ENCODE results near the gene HOXC4.
A peak's percentile ranks its signal among the peaks of the same experiment; 100 is the strongest.

HOXC4 gene

DNA sequence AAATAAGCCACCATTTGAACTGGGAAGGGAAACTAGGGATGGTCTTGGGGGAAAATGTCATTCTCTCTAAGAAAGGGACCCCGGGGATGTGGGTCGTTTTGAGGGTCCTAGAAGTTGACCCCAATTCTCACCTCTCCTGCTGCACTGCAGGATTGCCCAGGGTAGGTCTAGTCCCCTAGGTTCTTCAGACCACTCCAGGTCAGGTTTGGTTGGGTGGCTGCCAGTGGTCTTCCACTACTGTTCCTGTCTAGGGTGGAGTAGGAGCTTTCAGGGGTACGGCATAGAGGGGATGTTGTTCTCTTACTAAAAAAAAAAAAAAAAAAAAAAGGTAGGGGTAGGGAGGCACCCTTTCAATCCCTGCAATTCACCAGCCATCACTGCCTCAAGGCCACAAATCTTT is 37.6 kb upstream of the HOXC4 start:
- DNase-seq = no peak

DNA sequence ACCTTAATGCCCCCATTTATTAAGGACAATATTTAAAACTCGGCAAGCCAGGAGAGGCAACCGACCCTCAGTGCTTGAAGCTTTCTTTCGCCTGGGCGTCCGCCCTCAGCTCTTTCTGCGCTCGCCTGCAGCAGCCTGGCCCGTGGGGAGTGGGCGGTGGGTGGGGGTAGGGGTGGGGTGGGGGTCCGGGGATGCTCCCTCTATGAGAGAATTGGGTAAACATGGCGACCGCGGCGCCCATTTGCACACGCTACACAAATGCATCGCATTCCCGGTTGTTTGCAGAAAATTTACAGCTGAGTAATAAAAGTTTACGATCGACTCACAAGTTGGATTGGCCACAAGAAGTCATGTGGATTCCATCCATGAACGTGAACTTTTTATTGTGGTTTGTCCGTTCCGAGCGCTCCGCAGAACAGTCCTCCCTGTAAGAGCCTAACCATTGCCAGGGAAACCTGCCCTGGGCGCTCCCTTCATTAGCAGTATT is 37.1 kb upstream of the HOXC4 start:
- DNase-seq = no peak

DNA sequence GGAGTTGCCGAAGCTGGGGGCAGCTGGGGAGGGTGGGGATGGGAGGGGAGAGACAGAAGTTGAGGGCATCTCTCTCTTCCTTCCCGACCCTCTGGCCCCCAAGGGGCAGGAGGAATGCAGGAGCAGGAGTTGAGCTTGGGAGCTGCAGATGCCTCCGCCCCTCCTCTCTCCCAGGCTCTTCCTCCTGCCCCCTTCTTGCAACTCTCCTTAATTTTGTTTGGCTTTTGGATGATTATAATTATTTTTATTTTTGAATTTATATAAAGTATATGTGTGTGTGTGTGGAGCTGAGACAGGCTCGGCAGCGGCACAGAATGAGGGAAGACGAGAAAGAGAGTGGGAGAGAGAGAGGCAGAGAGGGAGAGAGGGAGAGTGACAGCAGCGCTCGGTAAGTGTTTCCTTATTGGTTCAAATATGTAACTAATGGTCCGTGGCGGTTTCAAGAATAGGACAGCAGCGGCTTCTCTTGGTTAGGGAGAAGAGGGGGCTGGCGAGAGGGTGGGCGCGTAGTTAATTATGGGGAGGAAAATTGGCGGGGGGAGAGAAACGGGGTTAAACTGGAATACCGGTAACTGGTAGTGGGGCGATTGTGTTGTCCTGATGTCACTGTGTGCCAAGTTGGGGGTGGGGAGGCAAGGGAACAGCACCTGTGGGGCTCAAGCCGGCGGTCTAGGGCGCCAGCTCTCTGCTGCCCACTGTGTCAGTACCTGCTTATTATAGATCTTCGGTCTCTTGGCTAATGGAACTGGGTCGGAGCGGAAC is 36.4 kb upstream of the HOXC4 start:
- no peak for DNase-seq

DNA sequence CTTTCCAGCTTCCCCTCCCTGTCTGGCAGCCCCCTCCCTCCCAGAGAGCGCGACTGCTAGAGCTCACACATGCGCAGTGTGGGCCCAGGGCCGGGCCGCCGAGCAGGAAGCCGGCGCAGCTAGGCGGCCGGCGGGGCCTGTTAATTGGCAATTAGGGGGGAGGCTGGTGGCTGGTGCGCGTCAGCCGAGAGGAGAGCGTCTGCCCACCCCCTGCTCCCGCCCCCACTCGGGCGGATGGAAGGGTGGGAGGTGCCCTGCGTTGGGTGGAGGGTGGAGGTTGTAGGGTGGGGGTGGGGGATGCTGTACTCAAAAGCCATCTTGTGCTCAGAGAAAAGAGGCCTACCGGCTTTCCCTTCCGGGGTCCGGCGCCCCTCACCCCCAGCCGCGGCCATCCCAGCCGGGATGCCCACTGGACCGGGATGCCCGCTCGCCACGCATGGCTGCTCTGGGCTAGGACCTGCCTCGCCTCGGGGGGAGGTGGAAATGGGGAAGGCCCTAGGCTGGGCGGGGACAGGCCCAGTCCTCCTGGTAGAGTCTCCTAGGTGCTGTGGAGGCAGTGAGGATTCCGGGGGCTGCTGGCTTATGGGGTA is 35.7 kb upstream of the HOXC4 start:
- peak; percentile 55 for DNase-seq

DNA sequence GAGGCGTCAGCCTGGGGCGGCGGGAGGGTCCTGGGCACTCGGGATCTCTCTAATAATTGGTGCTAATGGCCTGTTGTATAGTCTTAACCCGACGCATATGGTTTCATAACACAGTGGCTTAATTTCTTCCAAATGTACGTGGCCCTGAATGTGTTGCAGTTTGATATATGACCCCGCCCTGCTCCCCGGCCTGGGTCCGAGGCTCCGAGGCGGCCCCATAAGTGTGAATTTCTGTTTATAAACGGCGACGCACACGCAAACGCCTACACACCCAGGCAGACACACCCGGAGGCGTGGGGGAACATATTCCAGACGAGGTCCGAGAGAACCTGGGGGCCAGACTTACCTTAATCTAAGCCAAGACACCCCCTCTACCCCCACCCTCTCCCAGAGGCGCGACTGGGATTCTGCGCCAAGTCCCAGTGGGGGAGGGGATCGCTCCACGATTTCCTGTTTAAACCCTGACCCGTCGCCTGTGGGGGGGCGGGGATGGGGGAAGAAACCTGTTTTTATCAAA is 35.1 kb upstream of the HOXC4 start:
- DNase-seq = no peak

DNA sequence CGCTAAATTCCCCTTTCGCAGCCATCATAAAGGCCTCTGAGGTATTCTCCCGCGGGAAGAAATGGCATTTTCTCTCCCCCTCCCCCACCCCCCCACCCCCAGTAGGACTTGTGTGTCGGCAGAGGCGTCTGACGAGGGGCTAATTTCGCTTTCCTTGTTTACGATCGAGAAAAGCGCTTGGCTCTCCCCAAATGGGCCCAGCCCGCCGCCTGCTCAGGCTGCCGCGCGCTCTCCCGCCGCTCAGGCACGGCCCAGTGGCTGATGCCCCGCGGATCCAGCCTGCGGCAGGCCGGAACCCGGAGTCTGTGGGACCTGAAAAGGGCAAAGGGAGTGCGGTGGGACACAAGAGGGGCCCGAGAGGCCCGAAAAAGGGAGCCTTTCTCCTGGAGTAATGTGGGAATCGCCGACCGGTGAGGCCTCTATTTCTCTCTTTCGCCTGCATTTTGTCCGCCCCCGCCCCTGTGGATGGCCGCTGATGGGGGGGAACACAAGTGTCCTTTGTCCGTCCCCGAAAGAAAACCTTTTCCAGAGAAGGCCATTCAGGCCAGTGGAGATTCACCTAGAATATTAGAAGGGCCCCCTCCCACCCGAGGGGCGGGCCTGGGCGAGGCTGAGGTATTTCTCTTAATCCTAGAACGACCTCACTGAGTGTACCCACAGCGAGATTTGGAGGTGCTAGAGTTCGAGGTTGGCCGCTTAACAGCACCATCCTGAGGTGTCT is 34.4 kb upstream of the HOXC4 start:
- no peak for DNase-seq

DNA sequence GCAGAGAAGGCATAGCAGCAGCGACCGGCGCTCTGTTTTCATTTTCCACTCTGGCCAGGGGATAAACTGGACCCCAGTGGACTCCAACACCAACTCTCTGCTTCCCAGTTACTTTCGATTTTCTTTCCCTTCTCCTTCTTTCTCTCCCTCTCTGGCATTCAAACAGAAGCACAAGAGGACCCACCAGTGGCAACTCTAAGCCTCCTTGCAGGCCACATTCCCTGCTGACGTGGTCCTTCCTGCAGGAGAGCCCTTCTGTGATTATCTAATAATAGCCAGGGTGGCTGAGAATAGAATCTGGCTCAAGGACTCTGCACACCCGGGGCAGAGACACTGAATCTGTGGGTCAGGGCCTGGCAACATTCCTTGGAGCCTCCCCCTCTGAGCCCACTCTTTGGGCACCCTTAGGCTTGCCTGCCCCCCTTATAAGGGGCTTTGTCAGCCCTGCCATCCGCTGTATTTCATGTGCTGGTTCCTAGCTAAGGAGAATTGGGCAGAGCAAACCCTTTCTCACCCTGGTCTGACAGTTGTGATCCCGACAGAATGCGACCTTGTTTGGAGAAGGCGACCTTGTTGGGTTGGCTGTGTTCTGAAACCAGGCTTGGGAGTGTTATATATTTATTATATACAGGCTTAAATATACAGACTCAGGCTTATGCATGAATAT is 33.6 kb upstream of the HOXC4 start:
- no peak for DNase-seq

DNA sequence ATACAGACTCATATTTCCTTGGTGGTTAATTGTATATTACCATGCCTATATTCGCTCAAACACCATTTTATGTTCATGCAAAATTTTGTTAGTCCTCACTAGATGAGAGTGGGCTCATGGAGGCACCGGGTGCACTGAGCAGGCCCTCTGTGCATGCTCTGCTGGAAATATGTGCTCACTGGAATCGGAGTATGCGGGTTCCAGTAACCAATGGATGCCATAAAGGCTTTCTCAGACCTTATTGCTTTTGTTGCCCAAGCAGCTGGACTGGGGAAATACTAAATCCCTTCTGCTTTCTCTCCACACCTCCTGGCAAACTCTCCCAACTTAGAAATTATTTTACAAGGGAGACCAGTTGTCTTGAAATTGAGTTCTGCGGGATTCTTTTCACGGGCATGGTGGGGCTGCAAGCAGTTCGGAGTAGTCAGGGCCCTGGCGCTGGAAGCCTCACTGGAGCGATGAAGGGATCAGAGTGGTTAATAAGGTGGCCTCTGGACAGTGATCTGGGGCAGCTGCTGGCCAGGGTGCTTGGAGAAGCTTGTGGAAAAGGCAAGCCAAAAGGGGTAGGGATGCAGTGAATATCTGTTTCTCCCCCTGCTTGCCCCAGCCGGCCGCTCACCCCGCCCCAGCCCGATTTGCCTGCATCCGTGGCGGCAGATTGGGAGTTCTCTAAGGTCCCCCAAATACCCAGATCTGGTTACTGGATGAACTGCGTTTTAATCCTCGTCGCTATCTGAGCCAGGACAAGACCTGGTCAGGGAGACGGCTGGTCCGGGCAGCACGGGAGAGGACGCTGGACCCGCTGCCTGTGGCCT is 32.8 kb upstream of the HOXC4 start:
- DNase-seq = no peak

DNA sequence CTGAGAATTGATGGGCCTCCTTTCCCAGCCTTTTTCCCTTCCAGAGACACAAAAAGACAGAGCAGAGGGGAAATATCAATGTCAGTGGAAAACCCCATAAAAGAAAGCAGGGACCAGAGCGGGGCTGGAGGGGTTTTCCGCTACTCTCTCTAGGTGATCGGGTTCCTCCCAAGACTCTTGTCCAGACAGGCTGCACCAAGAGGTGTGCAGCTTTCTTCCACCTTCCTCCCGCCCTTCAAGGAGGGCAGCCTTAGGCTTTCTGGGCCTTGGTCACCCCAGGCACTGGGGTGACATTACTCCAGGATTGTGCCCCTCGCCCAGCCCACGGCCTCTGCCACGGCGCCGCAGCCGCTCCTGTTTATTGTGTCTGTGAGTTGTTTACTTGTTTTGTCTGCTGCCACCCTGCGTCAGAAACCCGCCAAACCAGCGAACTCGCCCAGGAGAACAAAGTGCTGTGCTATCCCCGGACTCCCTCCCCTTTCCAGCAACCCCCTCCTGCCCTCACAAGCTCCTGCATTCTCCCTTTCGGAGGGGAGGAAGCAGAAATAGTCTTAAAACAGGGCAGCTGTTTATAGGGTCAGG is 32.1 kb upstream of the HOXC4 start:
- DNase-seq = no peak

DNA sequence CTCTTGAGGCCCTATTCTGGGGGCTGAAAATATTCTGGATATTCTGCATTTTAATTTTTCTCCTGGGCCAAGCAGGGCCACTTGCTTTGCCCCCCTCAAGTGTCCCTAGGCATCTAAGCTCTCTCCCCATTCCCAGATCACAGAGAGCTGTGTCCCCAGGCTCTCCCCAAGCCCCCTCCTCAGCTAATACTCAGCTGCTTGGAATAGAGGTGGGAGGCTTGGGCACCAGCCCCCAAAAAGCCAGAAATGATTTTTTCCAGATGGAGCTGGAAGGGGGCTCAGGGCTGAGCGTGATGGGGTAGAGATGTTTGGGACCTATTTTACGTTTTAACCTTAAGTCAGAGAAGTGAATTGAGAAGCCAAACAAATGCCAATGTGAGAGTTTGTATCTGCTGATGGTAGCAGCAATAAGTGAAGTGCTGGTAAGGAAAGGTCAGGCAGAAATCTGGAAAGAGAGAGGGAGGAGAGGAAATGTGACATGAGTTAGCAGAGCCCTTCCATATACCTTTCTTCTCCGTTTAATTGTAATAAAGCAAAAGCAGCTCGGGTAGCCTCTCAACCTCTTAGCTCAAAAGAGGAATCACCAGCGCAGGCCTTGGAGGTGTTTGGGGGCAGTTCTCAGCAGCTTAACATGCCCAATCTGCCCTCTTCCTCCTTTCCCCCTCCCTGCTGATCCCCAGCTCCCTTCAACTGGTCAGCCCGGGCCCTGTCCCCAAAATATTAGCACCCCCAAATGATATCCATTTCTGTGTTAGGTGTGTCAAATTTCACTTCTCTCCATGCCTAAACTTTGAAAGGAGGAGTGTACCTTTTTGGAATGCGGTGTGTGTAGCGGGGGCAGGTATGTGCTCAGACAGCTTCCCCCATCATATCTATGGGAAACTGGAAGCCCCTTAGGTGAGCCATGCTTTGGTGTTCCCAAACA is 30.4 kb upstream of the HOXC4 start:
- DNase-seq = no peak

DNA sequence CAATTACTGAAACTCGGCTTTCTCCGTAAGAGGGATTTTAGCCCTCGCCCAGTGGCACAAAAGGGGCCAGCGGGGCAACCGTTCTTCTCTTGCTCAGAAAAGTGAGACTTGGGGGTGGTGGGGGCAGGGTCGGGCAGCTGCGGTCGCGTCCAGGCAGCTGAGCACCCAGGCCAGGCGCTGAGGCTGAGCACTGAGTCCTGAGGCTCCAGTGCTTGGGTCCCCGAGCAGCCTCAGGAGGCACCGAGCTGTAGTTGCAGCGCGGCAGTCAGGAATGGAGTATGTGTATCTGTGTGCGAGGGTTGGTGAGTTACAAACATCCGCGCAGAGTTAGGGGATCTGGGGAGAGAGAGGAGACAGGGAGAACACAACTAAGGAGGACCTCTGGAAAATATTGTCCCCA is 29.5 kb upstream of the HOXC4 start:
- no peak for DNase-seq

DNA sequence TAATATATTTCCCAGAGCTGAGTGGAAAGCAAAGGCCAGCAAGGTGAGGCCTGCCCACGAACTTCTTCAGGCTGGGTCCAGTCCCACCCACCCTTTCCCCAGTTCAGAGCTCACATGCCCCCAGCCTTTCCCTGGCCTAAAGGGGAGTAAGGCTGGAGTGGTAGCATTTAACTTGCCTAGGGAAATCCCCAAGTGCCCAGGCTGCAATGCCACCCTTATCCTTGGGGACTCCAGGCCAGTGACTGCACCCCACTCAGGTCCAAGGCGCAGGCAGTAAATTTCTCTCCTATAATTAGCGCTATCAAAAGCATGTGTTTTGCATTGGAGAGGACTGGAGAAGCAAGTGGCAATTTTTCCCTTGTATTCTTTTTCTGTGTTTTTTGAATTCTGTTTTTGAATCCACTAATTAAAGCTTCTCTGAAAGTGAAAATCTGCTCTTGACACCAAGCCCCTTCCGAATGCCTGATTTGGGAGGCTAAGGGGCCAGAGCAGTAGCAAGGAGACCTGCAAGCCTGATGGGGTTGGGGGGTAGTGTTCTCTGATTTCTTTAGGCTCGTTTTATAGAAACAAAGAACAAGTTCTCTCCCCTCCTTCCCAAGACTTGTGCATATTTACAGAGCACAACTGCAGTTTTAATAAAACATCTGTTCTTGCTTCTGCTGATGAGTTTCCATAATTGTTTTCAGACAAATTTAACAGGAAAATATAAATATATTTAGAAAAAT is 28.9 kb upstream of the HOXC4 start:
- no peak for DNase-seq

DNA sequence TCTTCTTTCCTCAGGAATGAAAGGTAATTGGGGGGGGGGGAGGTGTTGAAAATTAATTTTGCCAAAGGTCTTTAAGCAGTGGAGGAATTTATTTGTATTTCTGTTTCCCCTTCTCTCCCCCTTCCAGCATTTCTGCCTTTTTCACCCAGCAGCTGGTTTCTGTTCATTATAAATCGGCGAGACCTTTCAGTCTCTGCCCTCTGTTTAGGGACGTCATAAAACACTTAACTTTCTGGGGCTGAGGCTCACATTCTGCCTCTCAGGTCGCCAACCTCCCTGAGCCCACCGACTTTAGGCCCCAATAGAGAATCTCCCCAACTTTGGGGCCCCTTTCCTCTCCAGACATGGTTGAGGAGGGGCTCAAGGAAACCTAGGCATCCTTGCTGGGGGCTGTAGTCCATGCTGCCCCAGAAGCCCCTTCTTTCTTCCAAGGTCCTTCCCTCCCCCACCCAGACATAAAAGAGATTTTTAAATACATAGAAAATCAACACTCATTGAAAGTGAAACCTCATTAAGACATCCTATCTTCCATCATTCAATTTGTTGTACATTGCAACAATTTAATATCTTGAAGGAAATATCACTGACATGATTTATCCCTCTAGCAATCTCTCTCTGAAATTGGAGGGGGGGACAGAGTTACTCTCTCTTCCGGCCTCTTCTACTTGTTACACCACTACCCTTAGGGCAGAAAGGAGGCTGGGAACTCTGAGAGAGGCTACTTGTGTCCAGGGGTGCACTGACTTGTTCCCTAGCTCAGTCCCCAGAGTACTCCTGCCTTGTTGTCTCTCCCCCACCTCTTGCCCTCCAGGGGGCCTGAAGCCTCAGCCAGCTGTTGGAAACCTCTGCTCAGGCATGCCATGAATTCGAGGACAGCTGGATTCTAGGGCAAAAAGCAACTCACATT is 27.9 kb upstream of the HOXC4 start:
- no peak for DNase-seq

DNA sequence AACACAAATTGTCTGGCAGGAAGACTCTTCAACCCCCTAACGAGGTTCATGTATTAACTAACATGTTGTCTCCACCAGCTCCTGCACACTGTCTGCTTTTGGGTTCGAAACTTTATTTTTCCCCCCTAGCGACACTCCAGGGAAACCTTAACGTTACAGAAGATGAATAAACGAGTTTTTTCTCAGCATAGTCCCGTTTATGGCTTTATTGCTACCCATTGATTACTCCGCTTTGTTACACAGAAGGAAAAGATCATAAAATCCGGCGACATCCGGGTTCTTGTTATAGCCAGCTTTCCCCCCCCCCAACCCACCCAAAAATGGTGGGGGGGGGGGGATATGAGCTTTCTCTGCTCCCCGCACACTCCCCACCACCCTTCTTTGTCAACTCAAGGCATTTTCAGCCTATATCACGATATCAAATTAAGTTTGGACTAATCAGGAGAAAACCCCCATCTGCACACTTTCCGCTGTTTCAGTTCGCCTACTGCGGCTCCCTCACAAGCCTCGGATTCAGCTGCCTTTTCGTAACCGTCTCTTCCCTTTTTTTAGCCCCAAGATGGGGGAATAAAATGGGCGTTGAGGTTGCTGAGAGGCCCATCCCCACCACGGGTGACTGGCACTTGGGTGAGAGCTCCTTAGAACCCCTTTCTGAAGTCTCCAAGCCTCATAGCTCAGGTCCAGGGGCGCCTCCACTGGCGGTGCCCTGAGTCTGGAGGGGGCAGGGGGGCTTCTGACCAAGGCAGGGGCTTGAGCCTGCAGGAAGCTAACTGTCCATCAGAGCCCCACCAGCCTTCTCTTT is 26.8 kb upstream of the HOXC4 start:
- no peak for DNase-seq

DNA sequence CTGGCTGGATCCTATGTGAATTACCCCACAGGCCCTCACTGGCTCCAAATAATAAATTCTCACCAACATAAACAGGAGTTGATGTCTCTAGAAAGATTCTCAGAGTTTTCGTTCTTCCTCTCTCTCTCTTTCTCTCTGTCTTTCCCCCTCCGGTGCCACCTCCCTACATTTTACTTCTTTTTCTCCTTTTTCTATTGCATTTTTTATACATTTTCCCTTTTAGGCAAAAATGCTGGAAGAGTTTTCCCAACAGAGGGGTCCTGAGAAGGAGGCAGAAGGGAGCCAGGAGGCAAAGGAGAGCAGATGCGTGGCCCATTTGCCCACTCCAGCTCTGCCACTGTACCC is 26.2 kb upstream of the HOXC4 start:
- no peak for DNase-seq

DNA sequence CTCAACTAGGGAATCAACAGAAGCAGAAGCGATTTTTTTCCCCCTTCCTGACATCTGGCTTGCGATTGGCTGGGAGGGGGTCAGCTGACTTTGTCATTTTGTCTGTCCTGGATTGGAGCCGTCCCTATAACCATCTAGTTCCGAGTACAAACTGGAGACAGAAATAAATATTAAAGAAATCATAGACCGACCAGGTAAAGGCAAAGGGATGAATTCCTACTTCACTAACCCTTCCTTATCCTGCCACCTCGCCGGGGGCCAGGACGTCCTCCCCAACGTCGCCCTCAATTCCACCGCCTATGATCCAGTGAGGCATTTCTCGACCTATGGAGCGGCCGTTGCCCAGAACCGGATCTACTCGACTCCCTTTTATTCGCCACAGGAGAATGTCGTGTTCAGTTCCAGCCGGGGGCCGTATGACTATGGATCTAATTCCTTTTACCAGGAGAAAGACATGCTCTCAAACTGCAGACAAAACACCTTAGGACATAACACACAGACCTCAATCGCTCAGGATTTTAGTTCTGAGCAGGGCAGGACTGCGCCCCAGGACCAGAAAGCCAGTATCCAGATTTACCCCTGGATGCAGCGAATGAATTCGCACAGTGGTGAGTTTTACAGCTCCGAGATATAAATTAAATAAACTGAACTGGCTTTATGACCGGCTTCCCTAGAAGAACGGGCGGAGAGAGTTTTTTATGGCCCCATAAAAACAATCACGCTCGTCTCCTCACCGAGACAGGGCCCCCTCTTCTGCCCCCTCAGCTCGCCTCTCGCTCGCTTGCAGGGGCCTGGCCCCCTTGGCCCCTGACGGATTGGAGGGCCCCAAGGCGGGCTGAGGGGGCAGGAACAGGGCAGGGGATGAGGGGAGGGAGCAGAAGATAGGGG is 25.1 kb upstream of the HOXC4 start, which contains the start of gene HOXC6:
HOXC6 (plus strand) TSS at position 127 of the 888 bp plus-strand sequence; CDS start at position 209, 82 bp downstream.
- no peak for DNase-seq
